HG03469 (cell line): ENCODE results near the gene SH2D1A.
"Not testable (repeated sequence)": the region's sequence is repeated elsewhere in the genome, so short reads cannot be mapped to it uniquely, and the experiment has no call there.

Experiments
- ATAC-seq: cut with Tn5 transposase; IDR thresholded peaks from one replicate; pipeline ENCODE4 v1.9.1; 2021; ENCODE audit warnings: mild to moderate bottlenecking, moderate library complexity, moderate number of reproducible peaks; ENCODE audit not compliant: unreplicated experiment

SH2D1A gene

GRCh38 chrX:124348885-124349453 is 2.6 kb downstream of the SH2D1A start:
- ATAC-seq = no peak

- ATAC-seq = no peak
These were observed 8.3 kb downstream of the SH2D1A start for GRCh38 chrX:124354648-124355047.

- no peak for ATAC-seq
These were observed 12.5 kb downstream of the SH2D1A start for GRCh38 chrX:124358800-124359383.

GRCh38 chrX:124362072-124362471 is 15.7 kb downstream of the SH2D1A start:
- ATAC-seq = no peak

- ATAC-seq = no peak
These were observed 16.4 kb downstream of the SH2D1A start for GRCh38 chrX:124362761-124363160.

GRCh38 chrX:124369722-124370121 is 23.4 kb downstream of the SH2D1A start:
- no peak for ATAC-seq

GRCh38 chrX:124373348-124373747 is 27.0 kb downstream of the SH2D1A start:
- ATAC-seq = no peak

- no peak for ATAC-seq
These were observed 32.3 kb downstream of the SH2D1A start for GRCh38 chrX:124378643-124379042.

GRCh38 chrX:124383354-124383753 is 37.0 kb downstream of the SH2D1A start:
- ATAC-seq = no peak

GRCh38 chrX:124386401-124386800 is 40.0 kb downstream of the SH2D1A start:
- ATAC-seq = no peak

GRCh38 chrX:124388562-124388961 is 42.2 kb downstream of the SH2D1A start:
- ATAC-seq = no peak

- no peak for ATAC-seq
These were observed 46.4 kb downstream of the SH2D1A start for GRCh38 chrX:124392794-124393193.

GRCh38 chrX:124393238-124393637 is 46.9 kb downstream of the SH2D1A start:
- no peak for ATAC-seq

- ATAC-seq = no peak
These were observed 47.3 kb downstream of the SH2D1A start for GRCh38 chrX:124393659-124394058.

GRCh38 chrX:124395145-124395880 is 49.0 kb downstream of the SH2D1A start:
- ATAC-seq = peak; percentile 47

- ATAC-seq = no peak
These were observed 55.3 kb downstream of the SH2D1A start for GRCh38 chrX:124401696-124402095.

GRCh38 chrX:124405868-124406267 is 59.5 kb downstream of the SH2D1A start:
- ATAC-seq = no peak

- peak; percentile 95 for ATAC-seq
These were observed 60.1 kb downstream of the SH2D1A start for GRCh38 chrX:124406294-124407014.

- ATAC-seq = no peak
These were observed 60.9 kb downstream of the SH2D1A start for GRCh38 chrX:124407226-124407625.

GRCh38 chrX:124408380-124408779 is 62.0 kb downstream of the SH2D1A start:
- ATAC-seq = not testable (repeated sequence)

GRCh38 chrX:124413244-124413643 is 66.9 kb downstream of the SH2D1A start:
- no peak for ATAC-seq

GRCh38 chrX:124414281-124414680 is 67.9 kb downstream of the SH2D1A start:
- no peak for ATAC-seq
